ENCODE measurements around the gene TFAP2A. TPM values are rescaled to one million over a fixed set of nuclear protein-coding genes. Genes with fewer than 3 reads are reported as not detected.

Gene TFAP2A
- total RNA-seq = not detected

DNA sequence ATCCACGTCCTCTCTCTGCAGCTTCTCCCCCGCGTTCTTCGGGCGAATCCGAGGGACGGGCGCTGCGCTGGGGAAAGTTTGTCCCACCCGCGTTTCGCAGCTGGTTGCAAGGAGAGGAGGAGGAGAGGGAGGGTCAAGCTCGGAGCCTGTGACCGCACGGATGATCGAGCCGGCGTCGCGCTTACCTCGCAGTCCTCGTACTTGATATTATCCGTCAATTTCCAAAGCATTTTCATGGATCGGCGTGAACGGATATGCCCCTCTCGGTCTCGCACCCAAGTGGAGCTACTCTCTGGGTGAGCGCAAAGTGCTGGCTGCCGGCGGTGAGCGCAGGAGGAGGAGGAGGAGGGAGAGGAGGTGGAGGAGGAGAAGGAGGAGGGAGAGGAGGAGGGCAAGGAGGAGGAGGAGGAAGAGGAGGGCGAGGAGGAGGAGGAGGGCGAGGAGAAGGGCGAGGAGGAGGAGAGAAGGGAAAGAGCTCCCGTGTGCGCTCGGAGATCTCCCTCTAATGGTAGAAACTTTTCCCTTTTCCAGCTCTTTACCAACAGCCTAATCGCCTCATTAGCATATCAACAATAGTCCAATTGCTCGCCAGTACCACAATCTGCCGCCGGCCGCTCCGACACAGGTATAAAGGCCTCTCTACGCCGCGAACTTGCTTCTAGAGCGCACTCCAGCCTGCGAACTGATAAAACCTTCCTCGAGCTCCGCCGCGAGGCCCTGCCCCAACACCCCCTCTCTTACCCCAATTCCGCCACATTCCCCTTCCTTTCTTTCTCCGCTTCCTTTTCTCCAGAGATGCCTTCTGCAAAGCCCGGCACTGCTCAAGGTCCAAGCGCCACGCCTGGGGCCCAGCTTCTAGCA is at the start of gene TFAP2A:
Gene TFAP2A, minus strand, starts transcription at position 319 of the 861 bp plus-strand sequence. Its CDS starts 83 bp downstream, at position 236.
- peak within 1 kb of the TSS in 2 of 3 donors; percentile 50 to 76 for H3K4me3 ChIP-seq (ENCODE audit: low read length in 3 of 3)
- H3K9ac ChIP-seq (ENCODE audit: low read depth in 1 of 3, low read length in 3 of 3) = no peak within 1 kb of the TSS
- H3K4me1 ChIP-seq (ENCODE audit: control insufficient read depth in 3 of 3, insufficient read depth in 3 of 3, low read length in 3 of 3) = peaks cover 38 to 46% (median 40%) of the 10 kb centered on the region in 3 donors

DNA sequence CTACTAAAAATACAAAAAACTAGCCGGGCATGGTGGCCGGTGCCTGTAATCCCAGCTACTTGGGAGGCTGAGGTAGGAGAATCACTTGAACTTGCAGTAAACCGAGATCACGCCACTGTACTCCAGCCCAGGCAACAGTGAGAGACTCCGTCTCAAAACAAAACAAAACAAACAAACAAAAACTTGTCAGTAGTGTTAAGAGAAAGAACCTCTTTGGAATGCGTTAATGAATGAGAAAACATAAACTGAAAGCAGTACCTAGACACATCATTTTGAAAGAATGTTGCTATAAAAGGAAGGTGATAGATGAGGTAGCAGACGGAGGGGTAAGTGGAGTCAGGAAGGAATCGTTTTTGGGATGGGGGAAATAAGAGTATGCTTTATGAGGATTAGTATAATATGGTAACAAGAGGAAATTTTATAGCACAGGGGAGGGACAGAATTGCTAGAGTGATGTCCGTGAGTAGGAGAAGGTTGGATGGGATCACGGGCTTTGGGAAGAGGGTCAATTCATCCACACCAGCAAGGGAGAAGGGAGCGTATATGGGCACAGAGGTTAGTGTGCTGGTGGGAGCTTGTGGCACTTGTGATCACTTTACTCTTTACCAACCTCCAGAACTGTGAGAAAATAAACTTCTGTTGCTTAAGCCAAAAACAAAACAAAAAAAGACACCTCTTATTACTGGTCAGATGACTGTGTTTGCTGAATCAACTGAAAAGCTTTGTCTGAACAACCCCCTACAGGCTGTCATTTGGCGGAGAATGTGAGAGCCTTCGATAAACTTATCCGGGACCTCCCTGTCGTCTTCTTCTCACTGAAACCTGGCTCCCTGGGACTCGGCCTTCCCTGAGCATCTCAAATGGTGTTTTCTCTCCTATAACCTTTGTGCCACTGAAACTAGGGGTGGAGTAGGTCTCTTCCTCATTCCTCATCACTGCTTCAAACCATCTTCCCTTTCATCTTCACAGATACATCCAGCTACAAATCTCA is 48.9 kb upstream of the TFAP2A start:
- Histone ChIP-seq H3K9me3 (ENCODE audit: control insufficient read depth in 3 of 3, low read length in 3 of 3) (no peaks in the 10 kb centered on the region), H3K27me3 (ENCODE audit: control insufficient read depth in 3 of 3, insufficient read depth in 3 of 3, low read length in 3 of 3) (peaks cover 0 to 18% (median 3%) of the 10 kb centered on the region in 3 donors), H3K4me3 (ENCODE audit: low read length in 3 of 3) (no peak overlapping the region), H3K4me1 (ENCODE audit: control insufficient read depth in 3 of 3, insufficient read depth in 3 of 3, low read length in 3 of 3) (no peaks in the 10 kb centered on the region), H3K27ac (ENCODE audit: low read depth, low read length) (no peak overlapping the region), H3K36me3 (ENCODE audit: control insufficient read depth in 3 of 3, insufficient read depth in 3 of 3, low read length in 3 of 3) (no peaks in the 10 kb centered on the region), H3K9ac (ENCODE audit: low read depth in 1 of 3, low read length in 3 of 3) (no peak overlapping the region)

More for the DNA sequence above, at the start of gene TFAP2A:
- Histone ChIP-seq H3K36me3 (ENCODE audit: control insufficient read depth in 3 of 3, insufficient read depth in 3 of 3, low read length in 3 of 3) (no peaks in the 10 kb centered on the region), H3K9me3 (ENCODE audit: control insufficient read depth in 3 of 3, low read length in 3 of 3) (no peaks in the 10 kb centered on the region), H3K27me3 (ENCODE audit: control insufficient read depth in 3 of 3, insufficient read depth in 3 of 3, low read length in 3 of 3) (peaks cover 94 to 96% (median 96%) of the 10 kb centered on the region in 3 donors), H3K27ac (ENCODE audit: low read depth, low read length) (no peak within 1 kb of the TSS)

DNA sequence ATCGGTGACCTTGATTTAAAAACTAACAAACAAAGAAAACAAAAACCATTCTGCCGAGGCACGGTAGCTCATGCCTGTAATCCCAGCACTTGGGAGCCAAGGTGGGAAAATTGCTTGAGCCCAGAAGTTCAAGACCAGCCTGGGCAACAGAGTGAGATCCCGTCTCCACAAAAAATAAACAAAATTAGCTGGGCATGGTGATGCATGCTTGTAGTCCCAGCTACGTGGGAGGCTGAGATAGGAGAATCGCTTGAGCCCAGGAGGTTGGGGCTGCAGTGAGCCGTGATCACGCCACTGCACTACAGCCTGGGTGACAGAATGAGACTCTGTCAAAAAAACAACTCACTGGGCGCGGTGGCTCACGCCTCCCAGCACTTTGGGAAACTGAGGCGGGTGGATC is 48.2 kb upstream of the TFAP2A start:
- no peak overlapping the region for H3K4me3 ChIP-seq (ENCODE audit: low read length in 3 of 3)
- H3K4me1 ChIP-seq (ENCODE audit: control insufficient read depth in 3 of 3, insufficient read depth in 3 of 3, low read length in 3 of 3) = no peaks in the 10 kb centered on the region
- peaks cover 0 to 18% (median 3%) of the 10 kb centered on the region in 3 donors for H3K27me3 ChIP-seq (ENCODE audit: control insufficient read depth in 3 of 3, insufficient read depth in 3 of 3, low read length in 3 of 3)
- no peaks in the 10 kb centered on the region for H3K9me3 ChIP-seq (ENCODE audit: control insufficient read depth in 3 of 3, low read length in 3 of 3)
- H3K9ac ChIP-seq (ENCODE audit: low read depth in 1 of 3, low read length in 3 of 3) = no peak overlapping the region
- no peak overlapping the region for H3K27ac ChIP-seq (ENCODE audit: low read depth, low read length)
- no peaks in the 10 kb centered on the region for H3K36me3 ChIP-seq (ENCODE audit: control insufficient read depth in 3 of 3, insufficient read depth in 3 of 3, low read length in 3 of 3)

DNA sequence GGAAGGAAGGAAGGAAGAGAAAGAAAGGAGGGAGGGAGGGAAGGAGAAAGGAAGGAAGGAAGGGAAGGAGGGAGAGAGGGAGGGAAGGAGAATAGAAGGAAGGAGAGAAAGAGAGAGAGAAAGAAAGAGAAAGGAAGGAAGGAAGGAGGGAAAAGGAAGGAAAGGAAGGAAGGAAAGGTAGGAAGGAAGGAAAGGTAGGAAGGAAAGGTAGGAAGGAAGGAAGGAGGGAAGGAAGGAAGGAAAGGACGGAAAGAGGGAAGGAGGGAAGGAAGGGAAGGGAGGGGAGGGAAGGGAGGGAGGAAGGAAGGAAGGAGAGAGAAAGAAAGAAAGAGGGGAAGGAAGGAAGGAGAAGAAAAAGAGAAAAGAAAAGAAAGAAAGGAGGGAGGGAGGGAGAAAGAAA is 47.0 kb upstream of the TFAP2A start:
- Histone ChIP-seq H3K27me3 (ENCODE audit: control insufficient read depth in 3 of 3, insufficient read depth in 3 of 3, low read length in 3 of 3) (peaks cover 0 to 18% (median 3%) of the 10 kb centered on the region in 3 donors), H3K36me3 (ENCODE audit: control insufficient read depth in 3 of 3, insufficient read depth in 3 of 3, low read length in 3 of 3) (no peaks in the 10 kb centered on the region), H3K9ac (ENCODE audit: low read depth in 1 of 3, low read length in 3 of 3) (no peak overlapping the region), H3K27ac (ENCODE audit: low read depth, low read length) (no peak overlapping the region), H3K4me1 (ENCODE audit: control insufficient read depth in 3 of 3, insufficient read depth in 3 of 3, low read length in 3 of 3) (no peaks in the 10 kb centered on the region), H3K9me3 (ENCODE audit: control insufficient read depth in 3 of 3, low read length in 3 of 3) (no peaks in the 10 kb centered on the region), H3K4me3 (ENCODE audit: low read length in 3 of 3) (no peak overlapping the region)

DNA sequence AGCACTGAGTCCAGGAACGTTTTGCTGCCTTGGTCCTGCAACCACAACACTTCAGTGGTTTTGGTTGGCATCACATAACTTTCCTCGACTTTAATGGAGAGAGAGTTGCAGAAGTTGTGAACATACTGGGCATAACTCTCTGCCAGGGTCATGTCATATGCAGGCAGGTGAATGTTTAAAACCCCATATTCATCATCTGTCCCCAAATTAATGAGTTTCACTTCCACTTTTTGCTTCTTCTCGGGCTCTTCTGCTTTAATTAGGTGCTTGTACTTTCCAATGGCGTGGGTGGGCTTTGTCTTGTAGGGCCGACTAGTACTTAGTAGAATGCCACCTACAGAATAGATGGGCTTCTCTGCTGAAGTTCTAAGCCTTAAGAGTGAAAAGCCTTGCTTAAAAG is 45.2 kb upstream of the TFAP2A start:
- Histone ChIP-seq H3K9me3 (ENCODE audit: control insufficient read depth in 3 of 3, low read length in 3 of 3) (no peaks in the 10 kb centered on the region), H3K4me1 (ENCODE audit: control insufficient read depth in 3 of 3, insufficient read depth in 3 of 3, low read length in 3 of 3) (no peaks in the 10 kb centered on the region), H3K4me3 (ENCODE audit: low read length in 3 of 3) (no peak overlapping the region), H3K36me3 (ENCODE audit: control insufficient read depth in 3 of 3, insufficient read depth in 3 of 3, low read length in 3 of 3) (no peaks in the 10 kb centered on the region), H3K27me3 (ENCODE audit: control insufficient read depth in 3 of 3, insufficient read depth in 3 of 3, low read length in 3 of 3) (peaks cover 0 to 12% (median 3%) of the 10 kb centered on the region in 3 donors), H3K27ac (ENCODE audit: low read depth, low read length) (no peak overlapping the region), H3K9ac (ENCODE audit: low read depth in 1 of 3, low read length in 3 of 3) (no peak overlapping the region)

DNA sequence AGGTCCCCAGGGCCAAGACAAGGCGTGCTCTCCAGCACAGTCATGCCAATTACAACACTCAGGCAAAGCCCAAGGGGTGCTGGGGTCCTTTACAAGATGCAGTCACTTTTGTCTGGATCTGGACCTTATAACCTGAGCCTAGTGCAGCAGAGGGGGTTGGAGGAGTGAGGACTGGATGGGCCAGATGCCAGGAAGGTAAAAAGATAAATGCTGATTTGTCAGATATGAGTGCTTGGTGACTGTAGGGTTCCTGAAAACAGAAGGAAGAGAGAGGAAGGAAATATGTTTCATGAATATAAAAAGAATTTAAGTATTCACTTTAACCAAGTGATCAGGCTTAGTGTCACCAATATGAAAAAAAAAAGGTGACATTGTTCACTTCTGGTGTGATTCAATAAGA is 43.4 kb upstream of the TFAP2A start:
- H3K36me3 ChIP-seq (ENCODE audit: control insufficient read depth in 3 of 3, insufficient read depth in 3 of 3, low read length in 3 of 3) = no peaks in the 10 kb centered on the region

DNA sequence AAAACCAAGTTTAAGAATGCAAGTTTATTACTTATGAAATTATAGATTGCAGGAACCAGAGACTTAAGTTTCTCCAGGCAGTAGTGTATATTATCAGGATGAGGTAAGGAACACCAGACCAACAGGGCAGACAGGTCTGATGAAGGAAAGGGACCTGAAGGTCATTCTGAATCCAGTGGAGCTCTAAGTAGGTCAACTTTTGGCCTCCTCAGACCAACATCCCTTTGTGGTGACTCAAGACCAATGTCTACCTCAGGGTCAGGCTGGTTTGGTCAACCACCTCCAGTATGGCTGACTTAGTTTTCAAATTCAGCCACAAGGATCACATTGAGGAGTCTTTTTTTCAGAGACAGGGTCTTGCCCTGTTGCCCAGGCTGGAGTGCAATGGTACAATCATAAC is 38.7 kb upstream of the TFAP2A start:
- no peaks in the 10 kb centered on the region for H3K4me1 ChIP-seq (ENCODE audit: control insufficient read depth in 3 of 3, insufficient read depth in 3 of 3, low read length in 3 of 3)
- H3K9ac ChIP-seq (ENCODE audit: low read depth in 1 of 3, low read length in 3 of 3) = no peak overlapping the region
- H3K4me3 ChIP-seq (ENCODE audit: low read length in 3 of 3) = no peak overlapping the region
- no peaks in the 10 kb centered on the region for H3K9me3 ChIP-seq (ENCODE audit: control insufficient read depth in 3 of 3, low read length in 3 of 3)
- peaks cover 0 to 6% (median 2%) of the 10 kb centered on the region in 3 donors for H3K27me3 ChIP-seq (ENCODE audit: control insufficient read depth in 3 of 3, insufficient read depth in 3 of 3, low read length in 3 of 3)
- no peak overlapping the region for H3K27ac ChIP-seq (ENCODE audit: low read depth, low read length)
- H3K36me3 ChIP-seq (ENCODE audit: control insufficient read depth in 3 of 3, insufficient read depth in 3 of 3, low read length in 3 of 3) = no peaks in the 10 kb centered on the region

More for the DNA sequence above, 43.4 kb upstream of the TFAP2A start:
- Histone ChIP-seq H3K9me3 (ENCODE audit: control insufficient read depth in 3 of 3, low read length in 3 of 3) (no peaks in the 10 kb centered on the region), H3K4me1 (ENCODE audit: control insufficient read depth in 3 of 3, insufficient read depth in 3 of 3, low read length in 3 of 3) (no peaks in the 10 kb centered on the region), H3K27ac (ENCODE audit: low read depth, low read length) (no peak overlapping the region), H3K4me3 (ENCODE audit: low read length in 3 of 3) (no peak overlapping the region), H3K9ac (ENCODE audit: low read depth in 1 of 3, low read length in 3 of 3) (no peak overlapping the region), H3K27me3 (ENCODE audit: control insufficient read depth in 3 of 3, insufficient read depth in 3 of 3, low read length in 3 of 3) (peaks cover 0 to 6% (median 0%) of the 10 kb centered on the region in 3 donors)

DNA sequence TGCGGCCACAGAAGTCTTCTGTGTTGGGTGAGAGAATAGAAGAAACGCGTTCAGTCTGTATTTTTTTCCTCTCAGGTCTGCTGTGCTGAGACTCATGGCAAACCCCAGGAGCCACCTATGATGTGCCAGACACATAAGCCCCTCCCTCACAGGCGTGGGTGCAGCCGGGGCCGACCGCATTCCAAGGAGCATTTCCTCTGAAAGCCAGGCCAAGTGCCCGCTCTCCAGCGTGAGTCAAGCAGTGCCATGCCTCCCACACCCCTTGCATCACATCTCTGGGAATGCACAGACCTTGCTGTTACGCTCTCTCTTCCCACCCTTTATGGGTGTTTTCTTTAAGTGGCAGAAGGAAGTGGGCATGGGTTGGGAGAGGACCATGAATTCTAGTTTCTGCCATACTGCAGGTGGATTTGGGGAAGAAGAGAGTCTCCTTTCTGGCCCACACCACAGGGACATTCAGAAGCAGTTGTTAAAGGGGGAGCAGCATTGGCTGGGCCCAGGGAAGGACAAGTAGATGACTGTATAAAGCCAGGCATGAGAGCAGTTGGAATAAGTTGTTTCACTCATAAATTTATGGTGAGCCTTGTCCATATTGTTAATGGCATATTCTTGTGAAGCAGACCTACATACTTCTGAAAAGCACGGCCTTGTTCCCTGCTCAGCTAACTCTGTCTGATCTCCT is 37.1 kb upstream of the TFAP2A start:
- Histone ChIP-seq H3K36me3 (ENCODE audit: control insufficient read depth in 3 of 3, insufficient read depth in 3 of 3, low read length in 3 of 3) (no peaks in the 10 kb centered on the region), H3K4me1 (ENCODE audit: control insufficient read depth in 3 of 3, insufficient read depth in 3 of 3, low read length in 3 of 3) (no peaks in the 10 kb centered on the region), H3K27ac (ENCODE audit: low read depth, low read length) (no peak overlapping the region), H3K9me3 (ENCODE audit: control insufficient read depth in 3 of 3, low read length in 3 of 3) (no peaks in the 10 kb centered on the region), H3K9ac (ENCODE audit: low read depth in 1 of 3, low read length in 3 of 3) (no peak overlapping the region), H3K27me3 (ENCODE audit: control insufficient read depth in 3 of 3, insufficient read depth in 3 of 3, low read length in 3 of 3) (peaks cover 2 to 6% (median 3%) of the 10 kb centered on the region in 3 donors), H3K4me3 (ENCODE audit: low read length in 3 of 3) (no peak overlapping the region)

DNA sequence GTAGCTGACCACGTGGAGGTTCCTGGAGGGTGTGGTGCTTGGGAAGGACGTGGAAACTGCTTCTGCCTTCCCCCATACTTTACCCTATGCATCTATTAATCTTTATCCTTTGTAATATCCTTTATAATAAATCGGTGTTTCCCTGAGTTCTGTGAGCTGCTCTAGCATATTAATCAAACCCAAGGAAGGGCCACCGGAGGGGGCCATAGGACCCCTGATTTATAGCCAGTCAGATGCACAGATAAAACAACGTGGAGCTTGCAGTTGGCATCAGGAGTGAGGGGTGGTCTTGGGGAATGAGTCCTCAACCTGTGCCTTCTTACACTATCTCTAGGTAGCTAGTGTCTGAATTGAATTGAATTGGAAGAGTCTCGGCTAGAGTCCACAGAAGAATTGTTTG is 36.5 kb upstream of the TFAP2A start:
- peaks cover 2 to 6% (median 3%) of the 10 kb centered on the region in 3 donors for H3K27me3 ChIP-seq (ENCODE audit: control insufficient read depth in 3 of 3, insufficient read depth in 3 of 3, low read length in 3 of 3)
- H3K4me1 ChIP-seq (ENCODE audit: control insufficient read depth in 3 of 3, insufficient read depth in 3 of 3, low read length in 3 of 3) = no peaks in the 10 kb centered on the region
- H3K4me3 ChIP-seq (ENCODE audit: low read length in 3 of 3) = no peak overlapping the region
- H3K27ac ChIP-seq (ENCODE audit: low read depth, low read length) = no peak overlapping the region
- H3K36me3 ChIP-seq (ENCODE audit: control insufficient read depth in 3 of 3, insufficient read depth in 3 of 3, low read length in 3 of 3) = no peaks in the 10 kb centered on the region
- no peak overlapping the region for H3K9ac ChIP-seq (ENCODE audit: low read depth in 1 of 3, low read length in 3 of 3)
- no peaks in the 10 kb centered on the region for H3K9me3 ChIP-seq (ENCODE audit: control insufficient read depth in 3 of 3, low read length in 3 of 3)
